HepG2 (cell line): ENCODE data around the gene CDK2AP2. TPM values are rescaled to one million over a fixed set of nuclear protein-coding genes. Genes with fewer than 3 reads are reported as not detected.
"Not testable (repeated sequence)": the region's sequence is repeated elsewhere in the genome, so short reads cannot be mapped to it uniquely, and the experiment has no call there.

Experiments used
- ATAC-seq: fragments of 200-7000 bp; cut with Tn5 transposase; 3 replicates; pipeline ENCODE4 v1.9.1; 2020; ENCODE audit warnings: mild to moderate bottlenecking, moderate library complexity
- BruUV-seq: library from RNA; stranded (reverse); fragments of 400-500 nt; replicated peaks from 2 replicates; lab custom pipeline; 2021; lab: Mats Ljungman, UMichigan
- CTCF ChIA-PET: fragments of 300-600 bp; formaldehyde crosslinking; extraction: SDS; loops from one replicate; lab custom pipeline; 2021; ENCODE audit warnings: low total read pairs, inconsistent platforms, low intra/inter-chr PET ratio; lab: Yijun Ruan, JAX
- POLR2A ChIA-PET: fragments of 350-600 bp; sonication (Branson Sonifier 250); formaldehyde crosslinking; loops from one replicate; lab custom pipeline; 2020; ENCODE audit warnings: antibody characterized with exemption, inconsistent platforms; lab: Yijun Ruan, JAX
- DNase-seq: peaks from one replicate; pipeline ENCODE4 v3.0.0-alpha.2; 2015; ENCODE audit warnings: low spot score
- FAIRE-seq: peaks from 3 replicates; lab custom pipeline; 2011; peaks lifted over from hg19 to GRCh38; lab: Jason Lieb, UNC
- H2AFZ ChIP-seq: one replicate; pipeline ENCODE4 v1.6.1; 2011; ENCODE audit warnings: low read length, inconsistent platforms
- H3K27ac ChIP-seq: fragments of 300-600 bp; 3 replicates; pipeline ENCODE4 v1.8.0; 2011; ENCODE audit warnings: mixed run types, mild to moderate bottlenecking, mixed read lengths, low read length, inconsistent platforms; ENCODE audit not compliant: insufficient read depth; ENCODE audit errors: extremely low read length
- H3K27me3 ChIP-seq, 2 experiments: fragments of 200-600 bp in 1 of 2; 2 replicates in 1 of 2; 3 replicates in 1 of 2; pipeline versions ENCODE4 v1.6.0 to v1.8.0; 2011; ENCODE audit warnings: low read length in 2 of 2, mild to moderate bottlenecking in 2 of 2, moderate library complexity in 2 of 2, inconsistent platforms in 1 of 2; ENCODE audit not compliant: insufficient read depth in 2 of 2, control insufficient read depth in 1 of 2
- H3K36me3 ChIP-seq, 2 experiments: fragments of 200-600 bp in 1 of 2; replicated peaks in 1 of 2; 2 replicates in 1 of 2; 3 replicates in 1 of 2; pipeline versions ENCODE4 v1.5.1 to v1.8.0; 2011; ENCODE audit warnings: low read length in 2 of 2, inconsistent platforms in 1 of 2; ENCODE audit not compliant: insufficient read depth in 2 of 2, control insufficient read depth in 1 of 2
- H3K4me1 ChIP-seq: 2 replicates; pipeline ENCODE4 v1.5.1; 2012; ENCODE audit warnings: low read length, inconsistent platforms; ENCODE audit not compliant: insufficient read depth
- H3K4me2 ChIP-seq: 2 replicates; pipeline ENCODE4 v1.6.0; 2011; ENCODE audit warnings: low read depth, low read length, inconsistent platforms
- H3K4me3 ChIP-seq, 3 experiments: fragments of 200-600 bp in 1 of 3; sonication (generic), shearing (Covaris generic) in 1 of 3; replicated peaks in 1 of 3; 2 replicates each; pipeline ENCODE4 v1.5.1; 2011 to 2016; ENCODE audit warnings: low read length in 3 of 3, inconsistent platforms in 2 of 3, low read depth in 2 of 3, mild to moderate bottlenecking in 2 of 3, control low read depth in 1 of 3, mixed read lengths in 1 of 3; ENCODE audit not compliant: insufficient read depth in 1 of 3
- H3K79me2 ChIP-seq: one replicate; pipeline ENCODE4 v1.6.1; 2011; ENCODE audit warnings: low read length, inconsistent platforms; ENCODE audit not compliant: insufficient read depth
- H3K9ac ChIP-seq: 2 replicates; pipeline ENCODE4 v1.6.0; 2011; ENCODE audit warnings: mild to moderate bottlenecking, low read depth, low read length, inconsistent platforms; ENCODE audit not compliant: insufficient read depth
- H3K9me3 ChIP-seq: 2 replicates; pipeline ENCODE4 v1.5.1; 2012; ENCODE audit warnings: mild to moderate bottlenecking, low read length
- H4K20me1 ChIP-seq: 2 replicates; pipeline ENCODE4 v1.6.0; 2011; ENCODE audit warnings: inconsistent platforms, mild to moderate bottlenecking, low read length, moderate library complexity; ENCODE audit not compliant: insufficient read depth
- ASH2L ChIP-seq: fragments of 300-600, 200-600 bp; sonication (generic); IDR thresholded peaks from 2 replicates; pipeline ENCODE4 v1.7.0; 2017; ENCODE audit warnings: low read depth, mild to moderate bottlenecking, moderate library complexity, mixed read lengths, low read length; ENCODE audit not compliant: insufficient read length
- CCAR2 ChIP-seq: fragments of 200-400 bp; formaldehyde crosslinking; optimal IDR thresholded peaks from 2 replicates; pipeline ENCODE3; 2018; ENCODE audit warnings: low read depth, mild to moderate bottlenecking, low read length, moderate library complexity
- CERS6 ChIP-seq: sonication (generic); formaldehyde crosslinking; IDR thresholded peaks from 2 replicates; pipeline ENCODE4 v1.5.0; 2020; ENCODE audit warnings: missing genetic modification reagents
- KDM5B ChIP-seq: sonication (generic); formaldehyde crosslinking; IDR thresholded peaks from 2 replicates; pipeline ENCODE4 v1.4.0; 2020; ENCODE audit warnings: missing genetic modification reagents, mild to moderate bottlenecking, borderline replicate concordance
- MED8 ChIP-seq: sonication (generic); formaldehyde crosslinking; IDR thresholded peaks from 2 replicates; pipeline ENCODE4 v1.8.1; 2023; ENCODE audit warnings: mild to moderate bottlenecking, missing genetic modification reagents; ENCODE audit not compliant: insufficient replicate concordance
- MIER2 ChIP-seq: IDR thresholded peaks from 2 replicates; pipeline ENCODE4 v1.6.1; 2016; ENCODE audit warnings: missing biosample characterization, missing genetic modification reagents
- RFXAP ChIP-seq: sonication (generic); formaldehyde crosslinking; IDR thresholded peaks from 2 replicates; pipeline ENCODE4 v1.4.0; 2020; ENCODE audit warnings: missing genetic modification reagents, borderline replicate concordance
- SMAD9 ChIP-seq: sonication (generic); formaldehyde crosslinking; IDR thresholded peaks from 2 replicates; pipeline ENCODE4 v1.5.1; 2020; ENCODE audit warnings: mild to moderate bottlenecking, missing genetic modification reagents
- SP4 ChIP-seq: sonication (generic); formaldehyde crosslinking; IDR thresholded peaks from 2 replicates; pipeline ENCODE4 v1.8.1; 2023; ENCODE audit warnings: mild to moderate bottlenecking, missing genetic modification reagents
- TAF1 ChIP-seq: sonication (generic); formaldehyde crosslinking; IDR thresholded peaks from 2 replicates; pipeline ENCODE4 v1.4.0; 2020; ENCODE audit warnings: missing genetic modification reagents
- ZNF33A ChIP-seq: sonication (generic); formaldehyde crosslinking; IDR thresholded peaks from 2 replicates; pipeline ENCODE4 v1.5.1; 2020; ENCODE audit warnings: missing genetic modification reagents, mild to moderate bottlenecking, moderate library complexity, borderline replicate concordance
- ZNF512B ChIP-seq: sonication (generic); formaldehyde crosslinking; IDR thresholded peaks from 2 replicates; pipeline ENCODE4 v1.5.1; 2020; ENCODE audit warnings: missing genetic modification reagents, mild to moderate bottlenecking, borderline replicate concordance
- ZNF569 ChIP-seq: sonication (generic); formaldehyde crosslinking; IDR thresholded peaks from 2 replicates; pipeline ENCODE4 v1.5.0; 2020; ENCODE audit warnings: mild to moderate bottlenecking, missing genetic modification reagents, moderate library complexity, borderline replicate concordance
- ZZZ3 ChIP-seq: sonication (generic); formaldehyde crosslinking; IDR thresholded peaks from 2 replicates; pipeline ENCODE4 v1.4.0; 2020; ENCODE audit warnings: missing genetic modification reagents, mild to moderate bottlenecking, borderline replicate concordance
- WGBS: methylation state at CpG from one replicate; pipeline ENCODE4 v1.1.6; 2017; ENCODE audit warnings: low lambda C conversion rate; 5-methylcytosine and 5-hydroxymethylcytosine counted together
- in situ Hi-C: cut with HindIII; loops from 2 replicates; pipeline ENCODE4 v1.10.0; 2017; ENCODE audit warnings: low pct_unique_long_range_greater_than_20kb; ENCODE audit not compliant: extremely low pct_ligation_motif_present
- intact Hi-C: fragments of 100-400 bp; cut with micrococcal nuclease; formaldehyde crosslinking; loops from one replicate; pipeline ENCODE4 v1.10.0; 2022; ENCODE audit not compliant: unreplicated experiment
- polyA plus RNA-seq, 8 experiments: library from polyadenylated mRNA; depleted of rRNA in 3 of 8; stranded (reverse) in 7 of 8; unstranded in 1 of 8; fragments of >200 nt; fragmentation: Illumina TruSeq in 4 of 8; extraction: Trizol in 4 of 8; gene quantifications; 2 replicates each; pipeline versions ENCODE4 v1.2.1 to v1.2.3, GENCODE V29; 2011 to 2016; ENCODE audit warnings: low read depth in 4 of 8, missing spikeins in 1 of 8, mixed read lengths in 1 of 8; ENCODE audit not compliant: insufficient read depth in 1 of 8
- total RNA-seq, 5 experiments: library from RNA; depleted of rRNA; stranded (reverse); fragments of >200 nt; fragmentation: Illumina TruSeq; extraction: Trizol; gene quantifications; 2 replicates each; pipeline ENCODE4 v1.2.3, GENCODE V29; 2016; ENCODE audit warnings: low read depth in 1 of 5

CDK2AP2 gene
- total and polyA plus RNA-seq, 2 of the 13 experiments (the other 11 are each of a cell fraction or from before 2014, with no cell fraction given), result 15.0 to 23.2 TPM

- TF ChIP-seq CERS6, result no peak
These were observed at the start of gene CDK2AP2 (continued) for GRCh38 chr11:67507864-67508485.

GRCh38 chr11:67556244-67556643 lies 48.3 kb upstream of the CDK2AP2 start:
- H4K20me1 ChIP-seq, result no peaks in the 10 kb centered on the region
- no peak overlapping the region for H3K9ac ChIP-seq
- no peak overlapping the region for H3K4me2 ChIP-seq
- in situ Hi-C loops (no loop called here), intact Hi-C loops (no loop called here)
- WGBS, result 20% methylated on average over 3 of the region's 3 CpGs
- no peak for DNase-seq
- no peak overlapping the region for H3K4me3 ChIP-seq
- no peaks in the 10 kb centered on the region for H3K27me3 ChIP-seq
- H2AFZ ChIP-seq, result no peak overlapping the region
- TF ChIP-seq SP4 (CRISPR knock-in tag) (no peak), ZNF33A (CRISPR knock-in tag) (no peak), CCAR2 (no peak), MED8 (no peak), ZNF512B (CRISPR knock-in tag) (no peak), ASH2L (no peak), ZNF569 (no peak), TAF1 (CRISPR knock-in tag) (no peak), KDM5B (CRISPR knock-in tag) (no peak), ZZZ3 (CRISPR knock-in tag) (no peak), MIER2 (CRISPR knock-in tag) (no peak), RFXAP (CRISPR knock-in tag) (no peak), SMAD9 (CRISPR knock-in tag) (no peak)
- TF ChIP-seq, all 625 proteins: peak for 0
- no peak overlapping the region for H3K27ac ChIP-seq
- FAIRE-seq, result no peak
- ChIA-PET CTCF (no interaction called here), POLR2A (no interaction called here)
- ATAC-seq, result no peak
- no TSS peak for BruUV-seq
- H3K79me2 ChIP-seq, result no peaks in the 10 kb centered on the region
- H3K4me1 ChIP-seq, result peaks cover 37% of the 10 kb centered on the region
- peaks cover 13% of the 10 kb centered on the region for H3K9me3 ChIP-seq
- no peaks in the 10 kb centered on the region for H3K36me3 ChIP-seq

GRCh38 chr11:67551697-67552096 lies 43.7 kb upstream of the CDK2AP2 start:
- POLR2A ChIA-PET, BruUV-seq, H3K9ac ChIP-seq, CTCF ChIA-PET, H4K20me1 ChIP-seq, H3K4me3 ChIP-seq, H3K27me3 ChIP-seq, H2AFZ ChIP-seq, ATAC-seq, H3K36me3 ChIP-seq, intact Hi-C loops, H3K4me2 ChIP-seq, H3K79me2 ChIP-seq, in situ Hi-C loops, FAIRE-seq, DNase-seq, H3K27ac ChIP-seq: not testable (repeated sequence)
- peaks cover 13% of the 10 kb centered on the region for H3K9me3 ChIP-seq
- H3K4me1 ChIP-seq, result peaks cover 26% of the 10 kb centered on the region; the same call in 1 of the 2 replicates
